ENCODE results near the gene AMH.

GRCh38 chr19:2214251-2214650 lies 34.9 kb upstream of the AMH start:
- no peak for TF ChIP-seq CTCF (conservative IDR thresholded peaks at IDR 0.05)
- no peak for TF ChIP-seq ZFX (IDR thresholded peaks at IDR 0.05)
